OCI-LY7 (cell line): ENCODE results near the gene ZNF337.

Experiments
- EZH2phosphoT487 ChIP-seq: fragments of 200-600 bp; sonication (generic); IDR thresholded peaks from 2 replicates; pipeline ENCODE4 v1.6.1; 2018; ENCODE audit warnings: low read depth, borderline replicate concordance, mild to moderate bottlenecking, mixed run types, antibody characterized with exemption, low read length, moderate library complexity, mixed read lengths
- TF ChIP-seq, protein P1 (sequence below): fragments of 200-600 bp; sonication (generic); conservative IDR thresholded peaks from 2 replicates; pipeline ENCODE4 v1.5.1; 2014; ENCODE audit warnings: mild to moderate bottlenecking, antibody characterized with exemption, low read length, moderate library complexity, mixed read lengths

DNA sequence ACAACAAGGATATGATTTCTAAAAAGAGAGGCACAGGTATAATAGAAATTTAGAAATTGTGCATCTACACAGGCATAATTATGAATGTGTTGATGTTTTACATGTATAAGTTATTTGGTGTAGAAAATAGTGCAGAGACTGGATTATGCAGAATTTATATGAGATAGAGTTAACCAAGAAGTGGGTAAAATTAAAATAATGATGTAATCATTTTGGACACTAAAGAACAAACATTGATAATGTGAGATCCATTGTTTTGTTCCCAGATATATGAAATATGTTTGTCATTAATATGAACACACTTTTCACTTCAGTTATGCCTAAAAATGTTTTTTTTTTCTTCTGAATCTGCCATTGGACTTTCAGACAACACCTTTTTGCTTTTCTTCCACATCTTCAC is 37.2 kb upstream of the ZNF337 start:
- TF ChIP-seq, protein P1, sequence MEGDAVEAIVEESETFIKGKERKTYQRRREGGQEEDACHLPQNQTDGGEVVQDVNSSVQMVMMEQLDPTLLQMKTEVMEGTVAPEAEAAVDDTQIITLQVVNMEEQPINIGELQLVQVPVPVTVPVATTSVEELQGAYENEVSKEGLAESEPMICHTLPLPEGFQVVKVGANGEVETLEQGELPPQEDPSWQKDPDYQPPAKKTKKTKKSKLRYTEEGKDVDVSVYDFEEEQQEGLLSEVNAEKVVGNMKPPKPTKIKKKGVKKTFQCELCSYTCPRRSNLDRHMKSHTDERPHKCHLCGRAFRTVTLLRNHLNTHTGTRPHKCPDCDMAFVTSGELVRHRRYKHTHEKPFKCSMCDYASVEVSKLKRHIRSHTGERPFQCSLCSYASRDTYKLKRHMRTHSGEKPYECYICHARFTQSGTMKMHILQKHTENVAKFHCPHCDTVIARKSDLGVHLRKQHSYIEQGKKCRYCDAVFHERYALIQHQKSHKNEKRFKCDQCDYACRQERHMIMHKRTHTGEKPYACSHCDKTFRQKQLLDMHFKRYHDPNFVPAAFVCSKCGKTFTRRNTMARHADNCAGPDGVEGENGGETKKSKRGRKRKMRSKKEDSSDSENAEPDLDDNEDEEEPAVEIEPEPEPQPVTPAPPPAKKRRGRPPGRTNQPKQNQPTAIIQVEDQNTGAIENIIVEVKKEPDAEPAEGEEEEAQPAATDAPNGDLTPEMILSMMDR = no peak
- no peak for TF ChIP-seq EZH2phosphoT487
